MM.1S (cell line): ENCODE data around the gene GAPDHS.

Experiments
- DNase-seq: peaks from one replicate; pipeline ENCODE4 v3.0.0-alpha.2; 2015
- H2AFZ ChIP-seq: fragments of 300-600 bp; sonication (generic); 2 replicates; pipeline ENCODE4 v1.6.0; 2016; ENCODE audit warnings: antibody characterized with exemption, low read length
- H3F3A ChIP-seq: fragments of 300-600 bp; sonication (generic); 2 replicates; pipeline ENCODE4 v1.6.1; 2016; ENCODE audit warnings: mild to moderate bottlenecking, antibody characterized with exemption, low read length, moderate library complexity, mixed read lengths; ENCODE audit not compliant: insufficient read depth
- H3K27ac ChIP-seq: fragments of 300-600 bp; sonication (generic); 2 replicates; pipeline ENCODE4 v1.5.1; 2016; ENCODE audit warnings: mild to moderate bottlenecking, low read length
- H3K27me3 ChIP-seq: fragments of 300-600 bp; sonication (generic); replicated peaks from 2 replicates; pipeline ENCODE4 v1.6.0; 2016; ENCODE audit warnings: low read length; ENCODE audit not compliant: insufficient read depth
- H3K36me3 ChIP-seq: fragments of 300-600 bp; sonication (generic); replicated peaks from 2 replicates; pipeline ENCODE4 v1.6.1; 2016; ENCODE audit warnings: mild to moderate bottlenecking, low read length, mixed read lengths; ENCODE audit not compliant: insufficient read depth
- H3K4me1 ChIP-seq: fragments of 300-600 bp; sonication (generic); 2 replicates; pipeline ENCODE4 v1.6.1; 2016; ENCODE audit warnings: low read length, mixed read lengths
- H3K4me2 ChIP-seq: fragments of 300-600 bp; sonication (generic); 2 replicates; pipeline ENCODE4 v1.6.0; 2016; ENCODE audit warnings: low read depth, low read length
- H3K4me3 ChIP-seq: fragments of 300-600 bp; sonication (generic); 2 replicates; pipeline ENCODE4 v1.5.1; 2016; ENCODE audit warnings: low read length, mixed read lengths
- H3K79me2 ChIP-seq: fragments of 300-600 bp; sonication (generic); 2 replicates; pipeline ENCODE4 v1.6.1; 2016; ENCODE audit warnings: mixed run types, low read length, mixed read lengths
- H3K9ac ChIP-seq: fragments of 300-600 bp; sonication (generic); 2 replicates; pipeline ENCODE4 v1.6.1; 2016; ENCODE audit warnings: low read length, mixed read lengths
- H3K9me2 ChIP-seq: fragments of 300-600 bp; sonication (generic); replicated peaks from 2 replicates; pipeline ENCODE4 v1.6.1; 2016; ENCODE audit warnings: mild to moderate bottlenecking, low read length, mixed read lengths; ENCODE audit not compliant: insufficient read depth
- H3K9me3 ChIP-seq: fragments of 300-600 bp; sonication (generic); replicated peaks from 2 replicates; pipeline ENCODE4 v1.6.1; 2016; ENCODE audit warnings: mild to moderate bottlenecking, low read length, mixed read lengths; ENCODE audit not compliant: insufficient read depth
- H4K20me1 ChIP-seq: fragments of 300-600 bp; sonication (generic); 2 replicates; pipeline ENCODE4 v1.6.1; 2016; ENCODE audit warnings: mild to moderate bottlenecking, low read length, moderate library complexity, mixed read lengths; ENCODE audit not compliant: insufficient read depth
- EZH2 ChIP-seq: fragments of 300-600 bp; sonication (generic); optimal IDR thresholded peaks from 2 replicates; pipeline ENCODE3; 2017; ENCODE audit warnings: low read depth, mild to moderate bottlenecking, antibody characterized with exemption, low read length, mixed read lengths
- EZH2phosphoT487 ChIP-seq: fragments of 300-600 bp; sonication (generic); IDR thresholded peaks from 2 replicates; pipeline ENCODE4 v1.6.1; 2018; ENCODE audit warnings: antibody characterized with exemption, low read length
- TF ChIP-seq, protein P1 (sequence below): fragments of 300-600 bp; sonication (generic); IDR thresholded peaks from 2 replicates; pipeline ENCODE4 v1.5.1; 2016; ENCODE audit warnings: antibody characterized with exemption, low read length, mixed read lengths

Gene GAPDHS

DNA sequence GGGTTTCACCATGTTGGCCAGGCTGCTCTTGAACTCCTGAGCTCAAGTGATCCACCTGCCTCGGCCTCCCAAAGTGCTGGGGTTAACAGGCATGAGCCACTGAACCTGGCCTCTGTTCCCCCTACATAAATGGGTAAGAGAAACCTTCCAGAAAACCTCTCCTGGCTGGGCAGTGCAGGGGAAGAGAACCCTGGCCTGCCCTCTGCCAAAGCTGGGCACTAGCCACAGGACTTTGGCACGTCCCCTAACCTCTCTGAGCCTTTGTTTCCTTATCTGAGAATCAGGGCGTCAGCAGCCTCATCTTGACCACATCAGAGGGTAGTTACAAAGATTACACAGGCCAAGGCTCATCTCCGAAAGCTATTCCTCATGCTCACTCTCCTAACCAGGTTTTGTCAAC, 7.4 kb upstream of the GAPDHS start:
- Histone ChIP-seq H3K9ac (no peak overlapping the region), H3K27me3 (peaks cover 80% of the 10 kb centered on the region), H3K79me2 (no peaks in the 10 kb centered on the region), H4K20me1 (no peaks in the 10 kb centered on the region), H3K27ac (no peak overlapping the region), H3K4me3 (no peak overlapping the region), H3K4me2 (no peak overlapping the region), H3F3A (no peaks in the 10 kb centered on the region), H3K36me3 (no peaks in the 10 kb centered on the region), H3K9me2 (no peaks in the 10 kb centered on the region), H3K4me1 (no peaks in the 10 kb centered on the region), H2AFZ (no peak overlapping the region), H3K9me3 (no peaks in the 10 kb centered on the region)
- no peak for DNase-seq
- TF ChIP-seq EZH2phosphoT487 (no peak), EZH2 (no peak)
- TF ChIP-seq, protein P1, sequence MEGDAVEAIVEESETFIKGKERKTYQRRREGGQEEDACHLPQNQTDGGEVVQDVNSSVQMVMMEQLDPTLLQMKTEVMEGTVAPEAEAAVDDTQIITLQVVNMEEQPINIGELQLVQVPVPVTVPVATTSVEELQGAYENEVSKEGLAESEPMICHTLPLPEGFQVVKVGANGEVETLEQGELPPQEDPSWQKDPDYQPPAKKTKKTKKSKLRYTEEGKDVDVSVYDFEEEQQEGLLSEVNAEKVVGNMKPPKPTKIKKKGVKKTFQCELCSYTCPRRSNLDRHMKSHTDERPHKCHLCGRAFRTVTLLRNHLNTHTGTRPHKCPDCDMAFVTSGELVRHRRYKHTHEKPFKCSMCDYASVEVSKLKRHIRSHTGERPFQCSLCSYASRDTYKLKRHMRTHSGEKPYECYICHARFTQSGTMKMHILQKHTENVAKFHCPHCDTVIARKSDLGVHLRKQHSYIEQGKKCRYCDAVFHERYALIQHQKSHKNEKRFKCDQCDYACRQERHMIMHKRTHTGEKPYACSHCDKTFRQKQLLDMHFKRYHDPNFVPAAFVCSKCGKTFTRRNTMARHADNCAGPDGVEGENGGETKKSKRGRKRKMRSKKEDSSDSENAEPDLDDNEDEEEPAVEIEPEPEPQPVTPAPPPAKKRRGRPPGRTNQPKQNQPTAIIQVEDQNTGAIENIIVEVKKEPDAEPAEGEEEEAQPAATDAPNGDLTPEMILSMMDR: no peak

DNA sequence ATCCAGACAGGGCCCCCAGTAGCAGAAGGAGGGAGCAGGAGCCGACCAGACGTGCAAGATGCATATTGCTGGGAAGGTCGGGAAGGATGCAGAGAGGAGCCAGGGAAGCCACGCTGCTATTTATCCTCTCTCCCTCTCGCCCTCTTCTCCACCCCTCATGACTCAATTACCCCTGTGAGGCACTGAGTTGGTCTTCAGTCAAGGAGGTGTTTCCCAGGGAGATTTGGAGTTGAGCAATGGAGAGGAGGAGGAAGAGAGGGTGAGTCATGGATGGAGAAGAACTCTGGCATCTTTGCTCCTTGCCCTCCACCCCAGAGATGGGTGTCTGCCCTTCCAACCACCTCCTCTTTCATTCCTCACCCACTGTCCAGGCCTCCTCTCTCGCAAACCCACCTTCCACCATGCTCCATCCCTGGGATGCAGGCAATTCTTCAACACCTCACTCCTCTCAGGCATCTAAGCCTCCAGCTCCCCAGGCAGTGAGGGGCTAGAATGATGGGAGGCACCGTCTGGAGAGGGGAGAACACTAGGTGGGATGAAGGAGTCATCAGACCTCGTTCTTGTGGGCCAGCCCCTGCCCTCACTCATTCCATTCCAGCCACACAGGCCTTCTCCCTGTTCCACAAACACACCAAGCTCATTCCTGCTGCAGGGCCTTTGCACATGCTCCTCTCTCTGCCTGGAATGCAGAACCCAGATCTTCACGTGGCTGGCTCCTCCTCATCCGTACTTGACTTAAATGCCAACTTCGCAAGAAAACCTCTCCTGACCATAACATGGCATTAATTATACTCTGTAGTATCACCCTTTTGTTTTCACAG, 4.8 kb upstream of the GAPDHS start, which contains the start of gene SBSN:
SBSN (minus strand) TSS at position 94 of the 821 bp plus-strand sequence; CDS start at position 64, 30 bp downstream.
- Histone ChIP-seq H3K4me3 (no peak within 1 kb of the TSS), H3K9ac (no peak within 1 kb of the TSS), H3K4me2 (no peak within 1 kb of the TSS), H3K9me2 (no peaks in the 10 kb centered on the region), H2AFZ (no peak within 1 kb of the TSS), H4K20me1 (no peaks in the 10 kb centered on the region), H3K9me3 (no peaks in the 10 kb centered on the region), H3F3A (no peaks in the 10 kb centered on the region), H3K36me3 (no peaks in the 10 kb centered on the region), H3K4me1 (no peaks in the 10 kb centered on the region), H3K27me3 (peaks cover 87% of the 10 kb centered on the region), H3K27ac (no peak within 1 kb of the TSS), H3K79me2 (no peaks in the 10 kb centered on the region)
- TF ChIP-seq EZH2phosphoT487 (no peak), EZH2 (no peak)
- TF ChIP-seq, protein P1: no peak
- DNase-seq: no peak

DNA sequence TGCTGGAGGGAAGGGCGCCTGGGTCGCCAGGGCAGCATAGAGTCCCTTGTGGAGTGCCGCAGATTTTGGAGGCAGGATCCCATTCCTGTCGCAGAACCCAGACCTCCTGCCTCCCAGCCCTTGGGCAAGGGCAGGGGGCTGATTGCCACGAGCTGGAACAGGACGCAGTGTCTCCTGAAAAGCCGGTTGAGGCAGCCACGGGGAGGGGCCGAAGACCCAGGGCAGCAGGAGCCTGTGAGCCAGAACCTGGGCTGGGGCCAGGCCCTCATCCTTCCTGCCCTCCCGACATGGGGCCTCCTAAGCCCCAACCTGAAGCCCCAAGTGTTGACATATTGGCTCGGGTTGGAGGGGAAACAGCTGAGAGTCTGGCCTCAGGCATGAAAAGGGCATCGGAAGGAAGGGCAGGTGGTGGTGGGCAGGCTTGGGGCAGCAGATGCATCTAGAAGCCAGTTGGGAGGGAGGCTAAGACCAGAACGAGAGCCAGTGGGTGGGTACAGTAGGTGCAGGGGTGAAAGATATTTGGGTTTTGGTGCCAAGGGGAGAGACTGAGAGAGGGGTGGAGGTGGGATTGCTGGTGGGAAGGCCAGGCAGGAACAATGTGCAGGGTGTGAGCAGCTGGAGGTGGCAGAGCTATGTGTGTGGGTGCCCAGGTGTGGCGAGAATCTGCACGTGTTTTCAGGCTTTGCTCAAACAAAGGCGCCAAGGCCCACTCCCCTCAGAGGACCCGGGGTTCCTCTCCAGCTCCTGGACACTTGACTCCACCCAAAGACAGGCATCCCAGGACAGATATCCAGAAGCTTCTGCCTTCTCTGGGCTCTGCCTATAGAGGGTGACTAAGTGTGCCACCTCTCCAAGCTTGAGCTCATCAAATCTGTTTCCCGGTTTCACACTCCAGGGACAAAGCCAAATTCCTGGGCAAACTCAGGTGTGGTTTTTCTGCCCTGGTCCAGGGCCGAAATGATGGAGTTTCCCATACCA, 3.7 kb upstream of the GAPDHS start:
- H3K27me3 ChIP-seq: peaks cover 87% of the 10 kb centered on the region

More for the DNA sequence above, 3.7 kb upstream of the GAPDHS start:
- no peak overlapping the region for H3K4me2 ChIP-seq
- no peaks in the 10 kb centered on the region for H4K20me1 ChIP-seq
- no peak overlapping the region for H3K4me3 ChIP-seq
- no peak overlapping the region for H2AFZ ChIP-seq
- TF ChIP-seq EZH2 (peak; percentile 45), EZH2phosphoT487 (no peak)
- TF ChIP-seq, protein P1: no peak
- no peak for DNase-seq
- H3K4me1 ChIP-seq: no peaks in the 10 kb centered on the region
- H3K27ac ChIP-seq: no peak overlapping the region
- H3K9ac ChIP-seq: no peak overlapping the region
- no peaks in the 10 kb centered on the region for H3F3A ChIP-seq
- no peaks in the 10 kb centered on the region for H3K9me3 ChIP-seq
- H3K79me2 ChIP-seq: no peaks in the 10 kb centered on the region
- H3K36me3 ChIP-seq: no peaks in the 10 kb centered on the region
- no peaks in the 10 kb centered on the region for H3K9me2 ChIP-seq
